HepG2 (cell line): ENCODE results near the gene CCDC157. TPM values are rescaled to one million over a fixed set of nuclear protein-coding genes. Genes with fewer than 3 reads are reported as not detected.

ENCODE experiments used
- AKAP8 ChIP-seq: sonication (generic); formaldehyde crosslinking; IDR thresholded peaks from 2 replicates; pipeline ENCODE4 v1.5.1; 2020; ENCODE audit warnings: mild to moderate bottlenecking, missing genetic modification reagents
- ARID4A ChIP-seq: sonication (generic); formaldehyde crosslinking; IDR thresholded peaks from 2 replicates; pipeline ENCODE4 v1.5.0; 2020; ENCODE audit warnings: mild to moderate bottlenecking, missing genetic modification reagents, borderline replicate concordance
- ARNT2 ChIP-seq: sonication (generic); formaldehyde crosslinking; IDR thresholded peaks from 2 replicates; pipeline ENCODE4 v1.8.0; 2022; ENCODE audit warnings: mild to moderate bottlenecking, low read depth, missing genetic modification reagents, moderate library complexity
- CAMTA2 ChIP-seq: sonication (generic); formaldehyde crosslinking; IDR thresholded peaks from 2 replicates; pipeline ENCODE4 v1.4.0; 2020; ENCODE audit warnings: mild to moderate bottlenecking, missing genetic modification reagents, borderline replicate concordance
- CBFB ChIP-seq: sonication (generic); formaldehyde crosslinking; IDR thresholded peaks from 2 replicates; pipeline ENCODE4 v1.4.0; 2020; ENCODE audit warnings: missing genetic modification reagents
- CENPX ChIP-seq: sonication (generic); formaldehyde crosslinking; IDR thresholded peaks from 2 replicates; pipeline ENCODE4 v1.9.0; 2021; ENCODE audit warnings: mild to moderate bottlenecking, missing genetic modification reagents, moderate library complexity
- EEA1 ChIP-seq: sonication (generic); formaldehyde crosslinking; IDR thresholded peaks from 2 replicates; pipeline ENCODE4 v1.5.1; 2020; ENCODE audit warnings: mild to moderate bottlenecking, missing genetic modification reagents, borderline replicate concordance
- HDAC6 ChIP-seq: fragments of 200-600 bp; sonication (generic); IDR thresholded peaks from 2 replicates; pipeline ENCODE4 v1.7.0; 2017; ENCODE audit warnings: mild to moderate bottlenecking, antibody characterized with exemption, low read length, low read depth
- HOXA5 ChIP-seq: sonication (generic); formaldehyde crosslinking; IDR thresholded peaks from 2 replicates; pipeline ENCODE4 v1.4.0; 2020; ENCODE audit warnings: missing genetic modification reagents
- HOXD1 ChIP-seq: sonication (generic); formaldehyde crosslinking; IDR thresholded peaks from 2 replicates; pipeline ENCODE4 v1.5.0; 2020; ENCODE audit warnings: missing genetic modification reagents
- JUN ChIP-seq: sonication (generic); formaldehyde crosslinking; IDR thresholded peaks from 2 replicates; pipeline ENCODE4 v1.4.0; 2020; ENCODE audit warnings: mild to moderate bottlenecking, missing genetic modification reagents
- KDM6A ChIP-seq: IDR thresholded peaks from 2 replicates; pipeline ENCODE4 v1.6.1; 2016; ENCODE audit warnings: low read depth
- SAP130 ChIP-seq: IDR thresholded peaks from 2 replicates; pipeline ENCODE4 v1.6.1; 2016; ENCODE audit warnings: low read depth
- SOX6 ChIP-seq, 2 experiments: fragments of 450-650 bp in 1 of 2; sonication (generic) in 1 of 2; formaldehyde crosslinking in 1 of 2; IDR thresholded peaks; 2 replicates each; pipeline versions ENCODE4 v1.4.0 to v1.6.1; 2017 to 2020; ENCODE audit warnings: antibody characterized with exemption in 1 of 2, mild to moderate bottlenecking in 1 of 2, missing genetic modification reagents in 1 of 2
- ZNF484 ChIP-seq: sonication (generic); formaldehyde crosslinking; IDR thresholded peaks from 2 replicates; pipeline ENCODE4 v1.5.1; 2020; ENCODE audit warnings: mild to moderate bottlenecking, low read depth, missing genetic modification reagents, borderline replicate concordance
- ZNF724P ChIP-seq: sonication (generic); formaldehyde crosslinking; IDR thresholded peaks from 2 replicates; pipeline ENCODE4 v1.8.0; 2022; ENCODE audit warnings: missing genetic modification reagents, borderline replicate concordance
- ZNF782 ChIP-seq: sonication (generic); formaldehyde crosslinking; IDR thresholded peaks from 2 replicates; pipeline ENCODE4 v1.4.0; 2020; ENCODE audit warnings: missing genetic modification reagents, mild to moderate bottlenecking, borderline replicate concordance
- polyA plus RNA-seq, 8 experiments: library from polyadenylated mRNA; depleted of rRNA in 3 of 8; stranded (reverse) in 7 of 8; unstranded in 1 of 8; fragments of >200 nt; fragmentation: Illumina TruSeq in 4 of 8; extraction: Trizol in 4 of 8; gene quantifications; 2 replicates each; pipeline versions ENCODE4 v1.2.1 to v1.2.3, GENCODE V29; 2011 to 2016; ENCODE audit warnings: low read depth in 4 of 8, missing spikeins in 1 of 8, mixed read lengths in 1 of 8; ENCODE audit not compliant: insufficient read depth in 1 of 8
- total RNA-seq, 5 experiments: library from RNA; depleted of rRNA; stranded (reverse); fragments of >200 nt; fragmentation: Illumina TruSeq; extraction: Trizol; gene quantifications; 2 replicates each; pipeline ENCODE4 v1.2.3, GENCODE V29; 2016; ENCODE audit warnings: low read depth in 1 of 5
- TF ChIP-seq, protein P1 (sequence below): sonication (generic); formaldehyde crosslinking; IDR thresholded peaks from 2 replicates; pipeline ENCODE4 v1.4.0; 2020; ENCODE audit warnings: missing genetic modification reagents, borderline replicate concordance
- TF ChIP-seq, protein P2 (sequence below): sonication (generic); formaldehyde crosslinking; conservative IDR thresholded peaks from 2 replicates; pipeline ENCODE4 v1.4.0; 2020; ENCODE audit warnings: missing genetic modification reagents

CCDC157 gene
- total and polyA plus RNA-seq, 2 of the 13 experiments (the other 11 are each of a cell fraction or from before 2014, with no cell fraction given): 1.4 to 1.6 TPM

DNA sequence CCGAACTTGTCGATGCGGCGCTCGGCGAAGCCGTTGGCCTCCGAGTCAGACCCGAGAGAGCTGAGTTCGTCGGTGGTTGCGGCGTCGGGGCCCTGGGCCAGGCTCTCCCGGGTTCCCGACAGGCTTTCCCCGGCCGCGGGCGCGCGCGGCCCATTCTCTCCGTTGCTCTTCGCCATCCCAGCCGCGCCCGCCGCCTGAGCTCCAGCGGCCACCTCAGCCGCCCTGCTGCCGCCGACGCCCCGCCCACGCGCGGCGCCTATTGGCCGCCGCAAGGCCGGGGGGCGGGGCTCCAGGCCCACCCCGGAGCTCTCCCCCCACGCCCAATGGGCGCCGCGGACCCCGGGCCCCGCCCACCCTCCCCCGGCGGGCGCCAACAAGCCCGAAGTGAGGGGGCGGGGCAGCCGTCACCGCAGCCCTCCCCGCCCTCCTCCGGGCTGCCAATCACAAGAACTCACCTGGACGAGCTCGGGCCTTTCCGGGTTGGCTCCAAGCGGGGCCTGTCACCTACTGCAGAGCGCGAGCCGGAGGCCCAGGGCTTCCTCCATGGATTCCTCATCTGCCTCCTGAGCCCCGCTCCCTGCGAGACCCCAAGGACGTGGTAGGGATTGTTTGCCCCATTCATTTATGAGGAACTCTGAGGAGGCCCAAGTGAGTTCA lies 30.0 kb upstream of the CCDC157 start, which contains the start of gene TBC1D10A (continued):
- TF ChIP-seq AKAP8 (CRISPR knock-in tag): no peak
- TF ChIP-seq, protein P1, sequence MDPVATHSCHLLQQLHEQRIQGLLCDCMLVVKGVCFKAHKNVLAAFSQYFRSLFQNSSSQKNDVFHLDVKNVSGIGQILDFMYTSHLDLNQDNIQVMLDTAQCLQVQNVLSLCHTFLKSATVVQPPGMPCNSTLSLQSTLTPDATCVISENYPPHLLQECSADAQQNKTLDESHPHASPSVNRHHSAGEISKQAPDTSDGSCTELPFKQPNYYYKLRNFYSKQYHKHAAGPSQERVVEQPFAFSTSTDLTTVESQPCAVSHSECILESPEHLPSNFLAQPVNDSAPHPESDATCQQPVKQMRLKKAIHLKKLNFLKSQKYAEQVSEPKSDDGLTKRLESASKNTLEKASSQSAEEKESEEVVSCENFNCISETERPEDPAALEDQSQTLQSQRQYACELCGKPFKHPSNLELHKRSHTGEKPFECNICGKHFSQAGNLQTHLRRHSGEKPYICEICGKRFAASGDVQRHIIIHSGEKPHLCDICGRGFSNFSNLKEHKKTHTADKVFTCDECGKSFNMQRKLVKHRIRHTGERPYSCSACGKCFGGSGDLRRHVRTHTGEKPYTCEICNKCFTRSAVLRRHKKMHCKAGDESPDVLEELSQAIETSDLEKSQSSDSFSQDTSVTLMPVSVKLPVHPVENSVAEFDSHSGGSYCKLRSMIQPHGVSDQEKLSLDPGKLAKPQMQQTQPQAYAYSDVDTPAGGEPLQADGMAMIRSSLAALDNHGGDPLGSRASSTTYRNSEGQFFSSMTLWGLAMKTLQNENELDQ (CRISPR knock-in tag): no peak
- TF ChIP-seq ZNF782: no peak
- no peak for TF ChIP-seq JUN (CRISPR knock-in tag)
- no peak for TF ChIP-seq CAMTA2
- TF ChIP-seq, protein P2, sequence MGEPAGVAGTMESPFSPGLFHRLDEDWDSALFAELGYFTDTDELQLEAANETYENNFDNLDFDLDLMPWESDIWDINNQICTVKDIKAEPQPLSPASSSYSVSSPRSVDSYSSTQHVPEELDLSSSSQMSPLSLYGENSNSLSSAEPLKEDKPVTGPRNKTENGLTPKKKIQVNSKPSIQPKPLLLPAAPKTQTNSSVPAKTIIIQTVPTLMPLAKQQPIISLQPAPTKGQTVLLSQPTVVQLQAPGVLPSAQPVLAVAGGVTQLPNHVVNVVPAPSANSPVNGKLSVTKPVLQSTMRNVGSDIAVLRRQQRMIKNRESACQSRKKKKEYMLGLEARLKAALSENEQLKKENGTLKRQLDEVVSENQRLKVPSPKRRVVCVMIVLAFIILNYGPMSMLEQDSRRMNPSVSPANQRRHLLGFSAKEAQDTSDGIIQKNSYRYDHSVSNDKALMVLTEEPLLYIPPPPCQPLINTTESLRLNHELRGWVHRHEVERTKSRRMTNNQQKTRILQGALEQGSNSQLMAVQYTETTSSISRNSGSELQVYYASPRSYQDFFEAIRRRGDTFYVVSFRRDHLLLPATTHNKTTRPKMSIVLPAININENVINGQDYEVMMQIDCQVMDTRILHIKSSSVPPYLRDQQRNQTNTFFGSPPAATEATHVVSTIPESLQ (CRISPR knock-in tag): no peak
- TF ChIP-seq SAP130 (CRISPR knock-in tag): peak; percentile 84
- no peak for TF ChIP-seq HOXD1 (CRISPR knock-in tag)
- no peak for TF ChIP-seq CBFB (CRISPR knock-in tag)
- no peak for TF ChIP-seq KDM6A (CRISPR knock-in tag)
- TF ChIP-seq ZNF724P (CRISPR knock-in tag): no peak
- TF ChIP-seq ARID4A (CRISPR knock-in tag): peak; percentile 74; the same call in 1 of the 2 replicates
- no peak for TF ChIP-seq ZNF484
- TF ChIP-seq CENPX (CRISPR knock-in tag): no peak
- TF ChIP-seq ARNT2 (CRISPR knock-in tag): peak; percentile 46; the same call in 1 of the 2 replicates
- TF ChIP-seq SOX6 (IDR thresholded peaks at IDR 0.05): no peak
- 0 out of 2 replicates have a peak, but pooled peaks have one; percentile 14 for TF ChIP-seq SOX6 (CRISPR knock-in tag; IDR thresholded peaks at IDR 0.05)
- TF ChIP-seq HDAC6: no peak
- no peak for TF ChIP-seq EEA1 (CRISPR knock-in tag)
- no peak for TF ChIP-seq HOXA5 (CRISPR knock-in tag)
